Activated T-cell treated with anti-CD3 and anti-CD28 coated beads, Interleukin-2, amount 50 U/mL, for 72 hours (primary cell): Measurements from ENCODE around the gene EXOC6. TPM values are rescaled to one million over a fixed set of nuclear protein-coding genes. Genes with fewer than 3 reads are reported as not detected.

ENCODE experiments used
- ATAC-seq, 2 donors: fragments of 150-1000 bp; cut with Tn5 transposase; replicated peaks in 1 of 2; 2 replicates each; pipeline ENCODE4 v1.10.0; 2021; ENCODE audit warnings: moderate library complexity in 2 of 2, mild to moderate bottlenecking in 1 of 2
- DNase-seq, 2 donors: peaks; one replicate each; pipeline ENCODE4 v3.0.0; 2021 to 2022; ENCODE audit warnings: mixed read lengths in 1 of 2
- H3K27ac Mint-ChIP-seq: one replicate; pipeline ENCODE4 v1.8.0; 2022; ENCODE audit warnings: mild to moderate bottlenecking, moderate library complexity, mixed read lengths
- H3K27me3 Mint-ChIP-seq: one replicate; pipeline ENCODE4 v1.8.0; 2022; ENCODE audit warnings: low read depth, mixed read lengths
- H3K36me3 Mint-ChIP-seq, 2 donors: one replicate each; pipeline ENCODE4 v1.8.0; 2022; ENCODE audit warnings: mixed read lengths in 2 of 2, mild to moderate bottlenecking in 1 of 2; ENCODE audit not compliant: insufficient read depth in 2 of 2
- H3K4me1 Mint-ChIP-seq: one replicate; pipeline ENCODE4 v1.8.0; 2022; ENCODE audit warnings: low read depth, mixed read lengths
- H3K4me3 Mint-ChIP-seq, 2 donors: one replicate each; pipeline ENCODE4 v1.8.0; 2022; ENCODE audit warnings: mild to moderate bottlenecking in 2 of 2, mixed read lengths in 2 of 2, moderate library complexity in 2 of 2
- H3K9me3 Mint-ChIP-seq, 2 donors: one replicate each; pipeline ENCODE4 v1.8.0; 2022; ENCODE audit warnings: mixed read lengths in 2 of 2
- total RNA-seq, 2 donors: library from RNA; stranded (reverse); gene quantifications; one replicate each; pipeline ENCODE4 v1.2.3, GENCODE V29; 2022

The EXOC6 gene
- total RNA-seq, 2 donors from 2014 or later, result 9.2 to 12.6 TPM

DNA sequence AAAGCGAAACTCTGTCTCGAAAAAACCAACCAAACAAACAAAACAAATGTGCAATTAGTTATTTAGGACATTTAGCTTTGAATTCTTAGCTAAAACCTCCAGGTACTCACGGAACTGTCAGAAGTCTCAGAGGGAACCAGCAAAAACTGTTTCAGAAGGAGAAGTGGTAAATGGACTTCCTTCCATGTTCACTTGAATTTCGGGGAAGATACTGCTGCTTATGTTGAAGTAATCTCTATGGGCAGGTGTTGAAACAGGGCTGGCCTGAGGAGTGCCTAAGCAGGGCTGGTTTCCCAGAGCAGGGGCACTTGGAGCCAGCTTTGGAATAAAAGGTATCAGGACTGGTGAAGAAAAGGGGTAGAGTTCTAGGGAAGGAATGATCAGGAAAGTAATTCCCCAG is 2.4 kb upstream of the EXOC6 start:
- H3K4me1 Mint-ChIP-seq, result peaks cover 43% of the 10 kb centered on the region

DNA sequence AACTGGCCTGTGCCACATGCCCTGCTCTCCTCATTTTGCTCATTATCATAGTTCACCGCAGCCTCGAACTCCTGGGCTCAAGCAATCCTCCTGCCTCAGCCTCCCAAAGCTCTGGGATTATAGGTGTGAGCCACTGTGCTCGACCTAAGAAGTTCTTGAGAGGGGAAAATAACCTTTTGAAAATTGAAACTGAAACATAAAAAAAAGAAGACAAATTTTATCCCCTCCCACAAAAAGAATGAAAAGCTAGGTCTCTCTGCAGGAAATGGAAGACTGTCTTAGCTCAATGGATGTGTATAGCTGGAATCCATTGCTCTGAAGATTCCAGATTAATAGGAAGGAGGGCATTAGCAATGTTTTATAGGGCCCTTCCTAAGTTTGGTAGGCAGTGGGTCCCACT is 2.0 kb upstream of the EXOC6 start:
- Mint-ChIP-seq H3K27me3 (no peaks in the 10 kb centered on the region), H3K4me1 (peaks cover 45% of the 10 kb centered on the region), H3K27ac (no peak overlapping the region), H3K9me3 (no peaks in the 10 kb centered on the region), H3K4me3 (peak overlapping the region in 1 of 2 donors; percentile 38), H3K36me3 (peaks cover 0 to 4% of the 10 kb centered on the region in 2 donors)
- ATAC-seq, result no peak
- DNase-seq, result no peak

More for the DNA sequence above, 2.4 kb upstream of the EXOC6 start:
- Mint-ChIP-seq H3K27ac (no peak overlapping the region), H3K9me3 (no peaks in the 10 kb centered on the region), H3K27me3 (no peaks in the 10 kb centered on the region), H3K36me3 (peaks cover 0 to 4% of the 10 kb centered on the region in 2 donors), H3K4me3 (no peak overlapping the region)
- DNase-seq (no peak), ATAC-seq (no peak)

DNA sequence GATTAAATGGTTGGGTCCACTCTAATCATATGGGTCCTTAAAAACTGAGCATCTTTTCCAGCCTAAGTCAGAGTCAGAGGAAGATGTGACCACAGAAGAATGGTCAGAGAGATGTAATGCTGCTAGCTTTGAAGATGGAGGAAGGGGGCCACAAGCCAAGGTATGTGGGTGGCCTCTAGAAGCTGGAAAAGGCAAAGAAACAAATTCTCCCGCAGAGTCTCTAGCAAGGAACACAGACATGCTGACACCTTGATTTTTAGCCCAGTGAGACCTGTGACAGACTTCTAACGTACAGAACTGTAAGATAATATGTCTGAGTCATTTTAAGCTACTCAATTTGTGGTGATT is 1.5 kb upstream of the EXOC6 start:
- no peak for DNase-seq
- no peaks in the 10 kb centered on the region for H3K27me3 Mint-ChIP-seq
- no peak overlapping the region for H3K27ac Mint-ChIP-seq
- H3K4me1 Mint-ChIP-seq, result peaks cover 45% of the 10 kb centered on the region
- ATAC-seq, result no peak
- peaks cover 0 to 4% of the 10 kb centered on the region in 2 donors for H3K36me3 Mint-ChIP-seq
- peak overlapping the region in 1 of 2 donors; percentile 38 for H3K4me3 Mint-ChIP-seq
- no peaks in the 10 kb centered on the region for H3K9me3 Mint-ChIP-seq

DNA sequence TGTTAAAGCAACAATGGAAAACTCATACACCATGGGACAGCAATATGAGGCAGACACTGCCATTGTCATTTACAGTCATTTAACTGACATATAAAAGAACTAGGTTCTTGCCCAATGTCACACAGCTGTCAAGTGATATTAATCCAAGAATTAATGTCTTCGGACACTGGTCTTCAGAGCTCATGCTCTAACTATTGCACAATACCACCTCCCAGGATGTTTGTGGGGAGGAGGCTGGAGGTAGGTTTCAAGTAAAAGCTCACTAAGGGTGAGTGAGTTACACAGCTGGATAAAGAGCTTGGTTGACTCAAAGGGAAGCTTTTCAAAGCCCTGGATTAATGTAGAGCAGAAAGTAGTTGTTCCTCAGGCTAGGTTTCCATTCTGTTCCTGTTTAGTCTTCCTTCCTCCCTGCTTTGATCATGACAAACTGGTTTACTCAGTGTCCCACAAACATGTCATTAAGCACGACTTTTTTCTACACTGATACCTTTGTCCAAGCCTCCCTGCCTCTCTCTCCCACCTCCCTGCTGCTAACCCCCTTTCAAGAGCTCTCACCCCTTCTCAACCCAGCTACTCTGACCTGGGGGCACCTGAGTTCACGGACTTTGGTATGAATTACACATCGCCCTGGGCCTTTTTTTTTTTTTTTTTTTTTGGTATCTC is 987 bp upstream of the EXOC6 start:
- Mint-ChIP-seq H3K27ac (no peak overlapping the region), H3K36me3 (peaks cover 0 to 4% of the 10 kb centered on the region in 2 donors), H3K27me3 (no peaks in the 10 kb centered on the region), H3K4me3 (peak overlapping the region; percentile 84 to 89), H3K9me3 (no peaks in the 10 kb centered on the region), H3K4me1 (peaks cover 45% of the 10 kb centered on the region)
- no peak for DNase-seq
- ATAC-seq, result peak in 1 of 2 donors; percentile 3

DNA sequence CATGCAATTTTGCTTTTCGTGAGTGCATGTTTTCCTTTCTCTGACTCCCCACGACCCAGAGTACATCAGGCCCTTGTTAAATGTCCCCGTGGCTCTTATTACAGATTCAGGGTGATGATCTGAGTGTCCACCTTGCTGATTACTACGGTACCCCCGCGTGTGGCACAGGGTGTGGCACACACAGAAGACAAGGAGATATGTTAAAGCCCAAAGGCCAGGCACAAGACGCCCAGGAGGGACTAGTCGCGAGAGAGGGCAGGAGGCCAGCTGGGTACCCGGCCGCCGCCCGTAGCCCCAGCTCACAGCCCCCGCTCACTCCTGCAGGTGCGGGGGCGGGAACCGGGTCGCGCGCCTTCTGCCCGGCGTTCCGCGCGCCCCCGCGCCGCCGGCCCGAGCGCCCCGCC is 281 bp upstream of the EXOC6 start:
- peaks cover 42% of the 10 kb centered on the region for H3K4me1 Mint-ChIP-seq
- no peaks in the 10 kb centered on the region for H3K27me3 Mint-ChIP-seq
- ATAC-seq, result peak; percentile 66 to 70
- H3K9me3 Mint-ChIP-seq, result no peaks in the 10 kb centered on the region
- H3K27ac Mint-ChIP-seq, result peak overlapping the region; percentile 66
- peak overlapping the region; percentile 84 to 89 for H3K4me3 Mint-ChIP-seq
- no peak for DNase-seq
- peaks cover 0 to 4% of the 10 kb centered on the region in 2 donors for H3K36me3 Mint-ChIP-seq

DNA sequence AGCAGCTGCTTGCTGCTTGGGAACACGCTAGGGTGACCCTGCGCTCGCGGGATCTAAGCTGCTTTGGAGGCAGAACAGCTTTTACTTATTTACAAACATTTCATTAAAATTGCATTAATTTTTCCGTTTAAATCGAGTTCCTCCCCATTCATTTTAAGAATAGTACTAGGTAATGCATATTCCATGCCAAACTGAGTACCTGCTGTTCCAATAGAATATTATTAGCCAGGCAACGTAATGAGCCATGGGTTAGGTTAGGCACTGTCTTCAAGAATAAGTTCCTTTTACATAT is 860 bp downstream of the EXOC6 start:
- peaks cover 0 to 4% of the 10 kb centered on the region in 2 donors for H3K36me3 Mint-ChIP-seq
- no peak for DNase-seq
- H3K27ac Mint-ChIP-seq, result peak overlapping the region; percentile 80

DNA sequence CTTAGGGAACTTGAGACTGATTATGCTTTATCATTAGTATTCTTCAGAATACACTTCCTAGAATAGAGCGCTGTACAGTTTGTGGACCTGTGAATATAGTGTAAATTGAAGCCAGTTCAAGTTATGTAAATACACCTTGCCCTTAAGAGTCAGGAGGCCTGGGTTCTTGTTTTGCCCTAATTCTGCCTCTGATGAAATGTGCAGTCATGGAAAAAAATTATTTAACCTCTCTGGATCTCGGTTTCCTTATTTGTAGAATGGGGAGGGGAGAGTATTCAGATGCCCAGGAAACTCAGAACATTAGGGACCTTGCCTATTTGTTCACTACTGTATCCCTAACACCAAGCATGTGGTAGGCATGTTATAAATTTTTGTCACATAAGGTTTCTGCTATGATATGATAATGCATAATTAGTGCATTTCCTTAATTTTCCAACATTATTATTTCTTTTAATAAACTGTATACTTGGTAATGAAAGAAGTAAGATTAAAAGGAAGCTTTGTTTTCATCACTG is 1.3 kb downstream of the EXOC6 start:
- H3K4me3 Mint-ChIP-seq, result peak overlapping the region; percentile 84 to 86
- ATAC-seq (no peak), DNase-seq (no peak)
- H3K9me3 Mint-ChIP-seq, result no peaks in the 10 kb centered on the region
- H3K27ac Mint-ChIP-seq, result peak overlapping the region; percentile 80
- H3K36me3 Mint-ChIP-seq, result peaks cover 0 to 4% of the 10 kb centered on the region in 2 donors
- H3K27me3 Mint-ChIP-seq, result no peaks in the 10 kb centered on the region
- peaks cover 38% of the 10 kb centered on the region for H3K4me1 Mint-ChIP-seq

More for the DNA sequence above, 860 bp downstream of the EXOC6 start:
- Mint-ChIP-seq H3K4me1 (peaks cover 38% of the 10 kb centered on the region), H3K4me3 (peak overlapping the region; percentile 84 to 86), H3K9me3 (no peaks in the 10 kb centered on the region), H3K27me3 (no peaks in the 10 kb centered on the region)
- peak in 1 of 2 donors; percentile 9 for ATAC-seq

DNA sequence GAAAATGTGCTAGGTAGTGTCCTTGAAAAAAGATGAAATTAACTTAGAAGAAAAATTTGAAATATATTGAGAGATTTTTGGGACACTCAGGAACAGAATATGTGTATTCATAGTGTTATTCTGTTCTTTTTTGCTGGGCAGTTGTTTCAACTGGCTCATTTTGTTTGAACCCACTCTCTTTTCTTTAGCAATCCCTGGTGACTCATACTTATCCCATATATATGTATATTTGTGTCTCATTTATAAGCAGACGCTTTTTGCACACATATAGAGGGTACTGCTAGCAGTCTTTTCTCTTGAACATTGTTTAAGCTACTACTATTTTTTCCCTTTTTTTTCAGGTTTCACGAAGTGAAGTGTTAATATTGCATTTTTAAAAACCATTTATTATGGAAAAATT is 1.9 kb downstream of the EXOC6 start:
- ATAC-seq (no peak), DNase-seq (no peak)
- H3K9me3 Mint-ChIP-seq, result no peaks in the 10 kb centered on the region
- H3K4me1 Mint-ChIP-seq, result peaks cover 38% of the 10 kb centered on the region
- H3K27me3 Mint-ChIP-seq, result no peaks in the 10 kb centered on the region
- H3K27ac Mint-ChIP-seq, result no peak overlapping the region
- peak overlapping the region in 1 of 2 donors; percentile 84 for H3K4me3 Mint-ChIP-seq
- peaks cover 0 to 4% of the 10 kb centered on the region in 2 donors for H3K36me3 Mint-ChIP-seq

DNA sequence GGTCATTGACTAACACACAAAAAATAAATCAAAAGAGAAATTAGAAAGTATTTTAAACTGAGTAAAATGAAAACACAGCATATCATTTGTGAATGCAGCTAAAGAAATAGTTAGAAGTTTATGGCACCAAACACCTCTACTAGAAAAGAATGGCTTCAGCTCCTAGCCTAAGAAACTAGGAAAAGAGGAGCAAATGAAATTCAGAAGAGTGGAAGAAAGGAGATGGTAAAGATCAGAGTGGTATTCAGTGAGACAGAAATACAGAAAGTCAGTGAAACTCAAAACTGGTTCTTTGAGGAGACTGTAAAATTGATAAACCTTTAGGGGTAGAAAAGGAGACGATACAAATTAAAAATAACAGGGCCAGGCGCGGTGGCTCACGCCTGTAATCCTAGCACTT is 2.7 kb downstream of the EXOC6 start:
- Mint-ChIP-seq H3K27me3 (no peaks in the 10 kb centered on the region), H3K4me1 (peaks cover 34% of the 10 kb centered on the region), H3K36me3 (peaks cover 3 to 4% of the 10 kb centered on the region in 2 donors), H3K9me3 (no peaks in the 10 kb centered on the region), H3K4me3 (no peak overlapping the region), H3K27ac (no peak overlapping the region)
- DNase-seq (no peak), ATAC-seq (no peak)

DNA sequence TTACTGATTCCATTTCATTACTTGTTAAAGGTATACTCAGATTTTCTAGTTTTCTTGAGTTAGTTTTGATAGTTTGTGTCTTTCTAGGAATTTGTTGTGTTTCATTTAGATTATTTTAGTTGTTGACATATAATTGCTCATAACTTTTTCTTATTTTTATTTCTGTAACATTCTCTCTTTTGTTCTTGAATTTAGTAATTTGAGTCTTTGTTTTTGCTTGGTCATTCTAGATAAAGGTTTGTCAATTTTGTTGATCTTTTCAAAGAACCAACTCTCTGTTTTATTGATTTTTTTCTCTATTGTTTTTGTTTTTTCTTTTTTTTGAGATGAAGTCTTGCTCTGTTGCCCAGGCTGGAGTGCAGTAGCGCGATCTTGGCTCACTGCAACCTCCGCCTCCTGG is 7.2 kb downstream of the EXOC6 start:
- Mint-ChIP-seq H3K4me3 (no peak overlapping the region), H3K36me3 (peaks cover 18 to 28% of the 10 kb centered on the region in 2 donors), H3K27ac (no peak overlapping the region), H3K4me1 (peaks cover 5% of the 10 kb centered on the region), H3K9me3 (peaks cover 10 to 18% of the 10 kb centered on the region in 2 donors), H3K27me3 (no peaks in the 10 kb centered on the region)
- DNase-seq, result no peak
- ATAC-seq, result no peak

DNA sequence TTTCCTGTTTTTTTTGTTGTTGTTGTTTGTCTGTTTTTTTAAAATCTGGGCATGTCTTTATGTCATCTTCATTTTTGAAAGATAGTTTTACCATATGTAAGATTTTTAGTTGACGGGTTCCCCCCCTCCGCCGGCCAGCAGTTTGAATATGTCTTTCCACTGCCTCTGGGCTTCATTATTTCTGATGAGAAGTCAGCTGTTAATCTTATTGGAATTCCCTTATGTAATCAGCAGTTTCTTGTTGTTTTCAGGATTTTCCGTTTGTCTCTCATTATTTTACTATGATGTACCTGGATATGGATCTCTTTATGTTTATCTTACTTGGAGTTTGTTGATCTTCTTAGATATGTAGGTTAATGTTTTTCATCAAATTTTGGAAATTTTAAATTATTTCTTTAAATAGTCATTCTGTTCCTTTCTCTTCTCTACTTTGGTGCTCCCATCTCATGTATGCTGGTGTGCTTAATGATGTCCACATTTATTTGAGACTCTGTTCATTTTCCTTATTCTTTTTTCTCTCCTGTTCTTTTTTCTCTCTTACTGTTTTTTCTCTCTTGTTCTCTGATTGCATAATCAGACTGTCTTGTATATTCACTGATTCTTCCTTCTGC is 9.7 kb downstream of the EXOC6 start:
- peaks cover 12 to 18% of the 10 kb centered on the region in 2 donors for H3K9me3 Mint-ChIP-seq
- H3K4me3 Mint-ChIP-seq, result no peak overlapping the region
- no peaks in the 10 kb centered on the region for H3K4me1 Mint-ChIP-seq
- H3K27me3 Mint-ChIP-seq, result no peaks in the 10 kb centered on the region
- no peak overlapping the region for H3K27ac Mint-ChIP-seq
- H3K36me3 Mint-ChIP-seq, result peaks cover 18 to 28% of the 10 kb centered on the region in 2 donors
- no peak for DNase-seq
- no peak for ATAC-seq

DNA sequence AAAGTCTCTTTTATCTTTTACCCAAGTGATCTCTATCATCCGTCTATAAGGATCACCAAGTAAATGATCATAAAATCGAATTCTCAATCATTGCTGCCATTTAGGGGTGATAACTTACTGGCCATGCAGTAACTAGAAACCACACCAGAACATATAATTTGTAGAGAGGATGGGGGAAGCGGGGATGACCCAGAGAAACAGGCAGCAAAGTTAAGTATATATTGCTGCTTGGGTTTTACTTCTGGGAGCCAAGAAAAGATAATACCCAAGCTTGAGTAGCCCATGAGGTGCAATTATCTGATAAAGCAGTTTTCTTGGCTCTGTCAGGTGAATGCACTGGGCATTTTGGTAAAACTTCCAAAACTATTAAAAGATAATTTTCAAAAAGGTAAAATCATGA is 18.9 kb downstream of the EXOC6 start:
- no peak overlapping the region for H3K27ac Mint-ChIP-seq
- ATAC-seq, result no peak
- no peaks in the 10 kb centered on the region for H3K27me3 Mint-ChIP-seq
- no peaks in the 10 kb centered on the region for H3K36me3 Mint-ChIP-seq
- no peak overlapping the region for H3K4me3 Mint-ChIP-seq
- H3K9me3 Mint-ChIP-seq, result no peaks in the 10 kb centered on the region
- DNase-seq, result no peak
- H3K4me1 Mint-ChIP-seq, result peaks cover 11% of the 10 kb centered on the region

DNA sequence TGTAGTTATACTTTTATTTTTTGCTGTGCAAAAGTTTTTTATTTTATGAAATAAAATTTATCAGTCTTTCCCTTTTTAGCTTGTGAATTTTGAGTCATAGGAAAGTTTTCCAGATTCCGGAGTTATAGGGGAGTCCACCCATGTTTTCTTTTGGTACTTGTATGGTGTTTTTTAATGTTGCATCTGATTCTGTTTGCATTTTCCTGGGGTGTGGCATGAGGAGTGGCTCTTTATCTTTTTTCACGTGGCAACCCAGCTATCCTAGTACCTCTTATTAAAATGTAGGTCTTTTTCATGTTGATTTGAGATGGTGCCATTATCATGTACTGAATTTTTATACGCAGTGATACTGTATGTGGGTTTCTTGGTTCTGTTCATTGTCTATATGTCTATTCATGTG is 19.7 kb downstream of the EXOC6 start:
- H3K27me3 Mint-ChIP-seq, result no peaks in the 10 kb centered on the region
- H3K4me3 Mint-ChIP-seq, result no peak overlapping the region
- no peak for ATAC-seq
- H3K36me3 Mint-ChIP-seq, result no peaks in the 10 kb centered on the region
- no peaks in the 10 kb centered on the region for H3K9me3 Mint-ChIP-seq
- peak overlapping the region; percentile 33 for H3K27ac Mint-ChIP-seq
- DNase-seq, result no peak
- H3K4me1 Mint-ChIP-seq, result peaks cover 19% of the 10 kb centered on the region

DNA sequence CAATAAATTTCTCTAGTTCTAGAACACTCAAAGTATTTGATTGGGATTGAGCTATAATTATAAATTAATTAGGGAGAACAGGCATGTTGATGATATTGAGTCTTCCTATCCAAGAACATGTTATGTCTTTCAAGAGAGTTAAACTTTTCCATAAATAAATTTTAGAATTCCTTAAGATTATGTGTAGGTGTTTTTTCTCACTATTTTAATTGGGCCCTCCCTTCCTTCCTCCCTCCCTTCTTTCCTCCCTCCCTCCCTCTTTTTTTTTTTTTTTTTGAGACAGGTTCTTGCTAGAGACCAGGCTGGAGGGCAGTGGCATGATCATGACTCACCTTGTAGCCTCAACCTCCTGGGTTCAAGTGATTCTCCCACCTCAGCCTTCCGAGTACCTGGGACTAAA is 20.2 kb downstream of the EXOC6 start:
- ATAC-seq (no peak), DNase-seq (no peak)
- Mint-ChIP-seq H3K9me3 (no peaks in the 10 kb centered on the region), H3K36me3 (no peaks in the 10 kb centered on the region), H3K27ac (peak overlapping the region; percentile 33), H3K27me3 (no peaks in the 10 kb centered on the region), H3K4me3 (no peak overlapping the region), H3K4me1 (peaks cover 22% of the 10 kb centered on the region)
